GM06990 (cell line): Measurements from ENCODE around the gene GCSAM.
"Not testable (repeated sequence)": the region's sequence is repeated elsewhere in the genome, so short reads cannot be mapped to it uniquely, and the experiment has no call there.

ENCODE experiments used
- DNase-seq: peaks from one replicate; pipeline ENCODE4 v3.0.0-alpha.2; 2011; ENCODE audit not compliant: insufficient read length; ENCODE audit errors: extremely low read depth
- H3K27me3 ChIP-seq: replicated peaks from 2 replicates; pipeline ENCODE4 v1.6.0; 2011; ENCODE audit warnings: low read length; ENCODE audit not compliant: control insufficient read depth, insufficient read depth
- H3K36me3 ChIP-seq: 2 replicates; pipeline ENCODE4 v1.5.1; 2011; ENCODE audit warnings: low read length; ENCODE audit not compliant: control insufficient read depth, insufficient read depth
- H3K4me3 ChIP-seq: replicated peaks from 2 replicates; pipeline ENCODE4 v1.5.1; 2011; ENCODE audit warnings: low read depth, mild to moderate bottlenecking, control low read depth, low read length
- TF ChIP-seq, protein P1 (sequence below): IDR thresholded peaks from 2 replicates; pipeline ENCODE4 v1.5.1; 2011; ENCODE audit warnings: low read length, control low read depth, mild to moderate bottlenecking, inconsistent platforms; ENCODE audit not compliant: insufficient read depth, poor library complexity, severe bottlenecking

The GCSAM gene

DNA sequence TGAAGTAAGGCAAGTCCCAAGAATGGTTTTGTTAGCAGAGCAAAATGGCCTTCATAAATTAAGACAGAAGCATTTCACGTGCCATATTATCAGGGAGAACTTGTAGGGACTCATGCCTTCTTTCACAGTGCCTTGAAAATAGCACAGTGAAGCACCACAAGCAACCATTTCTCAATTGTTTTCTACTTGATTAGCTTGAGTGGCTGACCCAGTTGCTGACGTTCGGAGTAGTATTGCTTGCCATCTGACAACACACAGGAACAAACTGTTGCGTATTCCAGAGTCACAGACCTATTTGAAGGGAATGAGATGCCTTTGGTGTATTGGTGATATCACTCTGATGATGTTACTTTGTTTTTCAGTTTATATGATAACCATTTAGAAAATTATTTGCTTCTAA, 49.8 kb downstream of the GCSAM start:
- TF ChIP-seq, protein P1, sequence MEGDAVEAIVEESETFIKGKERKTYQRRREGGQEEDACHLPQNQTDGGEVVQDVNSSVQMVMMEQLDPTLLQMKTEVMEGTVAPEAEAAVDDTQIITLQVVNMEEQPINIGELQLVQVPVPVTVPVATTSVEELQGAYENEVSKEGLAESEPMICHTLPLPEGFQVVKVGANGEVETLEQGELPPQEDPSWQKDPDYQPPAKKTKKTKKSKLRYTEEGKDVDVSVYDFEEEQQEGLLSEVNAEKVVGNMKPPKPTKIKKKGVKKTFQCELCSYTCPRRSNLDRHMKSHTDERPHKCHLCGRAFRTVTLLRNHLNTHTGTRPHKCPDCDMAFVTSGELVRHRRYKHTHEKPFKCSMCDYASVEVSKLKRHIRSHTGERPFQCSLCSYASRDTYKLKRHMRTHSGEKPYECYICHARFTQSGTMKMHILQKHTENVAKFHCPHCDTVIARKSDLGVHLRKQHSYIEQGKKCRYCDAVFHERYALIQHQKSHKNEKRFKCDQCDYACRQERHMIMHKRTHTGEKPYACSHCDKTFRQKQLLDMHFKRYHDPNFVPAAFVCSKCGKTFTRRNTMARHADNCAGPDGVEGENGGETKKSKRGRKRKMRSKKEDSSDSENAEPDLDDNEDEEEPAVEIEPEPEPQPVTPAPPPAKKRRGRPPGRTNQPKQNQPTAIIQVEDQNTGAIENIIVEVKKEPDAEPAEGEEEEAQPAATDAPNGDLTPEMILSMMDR, result no peak
- Histone ChIP-seq H3K4me3 (no peak overlapping the region), H3K36me3 (no peaks in the 10 kb centered on the region), H3K27me3 (no peaks in the 10 kb centered on the region)
- DNase-seq, result no peak

DNA sequence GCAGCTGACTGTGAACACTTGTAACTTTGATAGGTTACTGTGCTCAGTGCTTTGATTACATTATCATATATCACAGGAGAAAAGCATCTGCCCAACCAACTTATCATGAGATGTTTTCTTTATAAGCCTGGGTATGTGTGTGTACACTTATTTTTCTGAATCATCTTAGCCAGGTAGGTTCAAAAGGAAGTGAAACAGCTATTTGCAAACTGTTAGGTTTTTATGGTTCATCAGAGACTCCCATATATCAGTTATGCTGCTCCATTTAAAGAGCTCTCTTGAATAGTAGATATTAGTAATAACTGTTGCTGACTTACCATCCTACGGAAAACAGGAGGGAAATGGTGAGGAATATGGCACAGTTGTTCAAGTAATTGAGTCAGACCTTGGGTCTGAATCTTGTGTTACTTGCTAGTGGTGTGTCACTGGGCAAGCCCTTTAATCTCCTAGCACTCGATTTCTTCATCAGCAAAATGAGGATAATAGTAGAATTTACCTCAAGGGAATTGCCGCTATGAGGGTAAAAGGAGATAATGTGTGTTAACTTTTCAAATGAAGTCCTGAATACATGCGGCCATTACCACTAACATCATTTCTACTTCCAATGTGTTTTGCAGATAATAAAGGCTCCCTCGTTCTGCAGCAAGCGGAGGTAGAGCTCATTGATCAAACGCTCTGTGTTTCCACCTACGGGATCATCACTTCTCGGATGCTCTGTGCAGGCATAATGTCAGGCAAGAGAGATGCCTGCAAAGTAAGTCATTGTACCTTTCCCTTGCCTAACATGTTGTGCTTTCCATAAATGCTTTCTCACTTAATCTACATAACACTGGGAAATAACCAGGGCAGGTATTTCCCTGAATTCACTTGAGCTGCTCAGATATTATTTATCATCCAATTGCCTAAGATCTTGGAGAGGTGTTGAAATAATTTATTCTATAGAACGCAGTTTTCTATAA, 54.6 kb downstream of the GCSAM start:
- no peaks in the 10 kb centered on the region for H3K36me3 ChIP-seq
- H3K27me3 ChIP-seq, result no peaks in the 10 kb centered on the region
- no peak overlapping the region for H3K4me3 ChIP-seq
- DNase-seq, result no peak
- TF ChIP-seq, protein P1, result no peak

DNA sequence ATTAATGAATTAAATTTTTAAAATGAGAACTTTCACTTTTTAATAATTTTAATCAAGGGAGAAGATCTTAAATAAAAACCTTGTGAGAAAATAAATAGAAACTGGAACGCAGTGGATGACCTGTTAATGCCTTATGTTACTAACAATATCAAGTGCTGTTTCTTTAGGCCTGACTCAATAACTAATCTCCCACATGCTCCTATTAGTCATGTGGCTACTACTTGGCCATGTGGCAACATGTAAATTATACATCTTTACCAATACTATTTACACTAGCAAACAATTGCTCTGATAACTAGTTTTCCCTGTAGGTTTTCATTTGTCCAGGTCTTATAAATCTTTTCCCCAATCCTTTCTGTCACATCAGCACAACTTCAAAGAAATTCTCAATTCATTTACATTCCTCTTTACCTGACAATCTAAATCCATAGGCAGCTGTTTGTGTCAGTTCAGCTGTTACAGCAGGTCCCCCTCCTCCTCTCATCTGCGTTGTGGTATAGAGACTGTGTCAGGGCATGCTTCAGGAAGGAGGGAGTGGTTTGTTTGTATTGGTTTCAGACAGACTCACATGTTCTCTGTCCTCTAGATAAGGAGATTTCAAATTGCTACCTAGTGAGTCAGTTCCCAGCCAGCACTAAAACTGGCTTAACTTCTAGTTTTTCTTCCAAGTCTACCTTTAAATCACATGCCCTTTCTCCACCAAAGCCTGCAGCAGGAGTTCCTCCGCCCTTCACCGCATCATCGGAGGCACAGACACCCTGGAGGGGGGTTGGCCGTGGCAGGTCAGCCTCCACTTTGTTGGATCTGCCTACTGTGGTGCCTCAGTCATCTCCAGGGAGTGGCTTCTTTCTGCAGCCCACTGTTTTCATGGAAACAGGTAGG, 58.2 kb downstream of the GCSAM start:
- no peak for DNase-seq
- H3K4me3 ChIP-seq, result no peak overlapping the region
- TF ChIP-seq, protein P1, result no peak
- no peaks in the 10 kb centered on the region for H3K36me3 ChIP-seq
- no peaks in the 10 kb centered on the region for H3K27me3 ChIP-seq

DNA sequence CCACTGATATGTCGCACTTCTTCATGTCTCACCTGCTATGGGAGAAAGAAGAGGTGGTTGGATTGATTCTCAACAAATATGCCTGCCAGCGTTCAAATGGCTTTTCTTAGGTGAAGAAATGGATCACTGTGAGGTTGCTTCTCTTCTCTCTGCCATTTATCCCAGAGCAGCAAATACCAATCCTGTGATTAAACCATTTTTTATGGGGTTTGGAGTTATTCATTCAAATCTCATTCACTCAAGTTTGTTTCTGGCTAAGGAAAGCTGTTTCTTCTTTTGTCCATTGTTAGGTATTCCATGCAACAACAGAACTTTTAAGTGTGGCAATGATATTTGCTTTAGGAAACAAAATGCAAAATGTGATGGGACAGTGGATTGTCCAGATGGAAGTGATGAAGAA, 59.0 kb downstream of the GCSAM start:
- H3K27me3 ChIP-seq, result no peaks in the 10 kb centered on the region
- H3K4me3 ChIP-seq, result no peak overlapping the region
- DNase-seq, result no peak
- TF ChIP-seq, protein P1, result no peak
- H3K36me3 ChIP-seq, result no peaks in the 10 kb centered on the region

DNA sequence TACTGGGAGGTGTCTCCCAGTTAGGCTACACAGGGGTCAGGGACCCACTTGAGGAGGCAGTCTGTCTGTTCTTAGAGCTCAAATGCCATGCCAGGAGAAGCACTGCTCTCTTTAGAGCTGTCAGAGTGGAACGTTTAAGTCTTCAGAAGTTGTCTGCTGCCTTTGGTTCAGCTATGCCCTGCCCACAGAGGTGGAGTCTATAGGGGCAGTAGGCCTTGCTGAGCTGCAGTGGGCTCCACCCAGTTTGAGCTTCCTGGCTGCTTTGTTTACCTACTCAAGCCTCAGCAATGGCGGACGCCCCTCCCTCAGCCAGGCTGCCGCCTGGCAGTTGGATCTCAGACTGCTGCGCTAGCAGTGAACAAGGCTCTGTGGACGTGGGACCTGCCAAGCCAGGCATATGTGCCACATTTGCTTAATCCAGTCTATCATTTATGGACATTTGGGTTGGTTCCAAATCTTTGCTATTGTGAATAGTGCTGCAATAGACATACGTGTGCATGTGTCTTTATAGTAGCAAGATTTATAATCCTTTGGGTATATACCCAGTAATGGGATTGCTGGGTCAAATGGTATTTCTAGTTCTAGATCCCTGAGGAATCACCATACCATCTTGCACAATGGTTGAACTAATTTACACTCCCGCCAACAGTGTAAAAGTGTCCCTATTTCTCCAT, 60.5 kb downstream of the GCSAM start:
- H3K4me3 ChIP-seq, H3K27me3 ChIP-seq, H3K36me3 ChIP-seq, DNase-seq: not testable (repeated sequence)
